Measurements from ENCODE around the gene CAPG.
A peak's percentile ranks its signal among the peaks of the same experiment; 100 is the strongest.

CAPG gene, protein sequence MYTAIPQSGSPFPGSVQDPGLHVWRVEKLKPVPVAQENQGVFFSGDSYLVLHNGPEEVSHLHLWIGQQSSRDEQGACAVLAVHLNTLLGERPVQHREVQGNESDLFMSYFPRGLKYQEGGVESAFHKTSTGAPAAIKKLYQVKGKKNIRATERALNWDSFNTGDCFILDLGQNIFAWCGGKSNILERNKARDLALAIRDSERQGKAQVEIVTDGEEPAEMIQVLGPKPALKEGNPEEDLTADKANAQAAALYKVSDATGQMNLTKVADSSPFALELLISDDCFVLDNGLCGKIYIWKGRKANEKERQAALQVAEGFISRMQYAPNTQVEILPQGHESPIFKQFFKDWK

DNA sequence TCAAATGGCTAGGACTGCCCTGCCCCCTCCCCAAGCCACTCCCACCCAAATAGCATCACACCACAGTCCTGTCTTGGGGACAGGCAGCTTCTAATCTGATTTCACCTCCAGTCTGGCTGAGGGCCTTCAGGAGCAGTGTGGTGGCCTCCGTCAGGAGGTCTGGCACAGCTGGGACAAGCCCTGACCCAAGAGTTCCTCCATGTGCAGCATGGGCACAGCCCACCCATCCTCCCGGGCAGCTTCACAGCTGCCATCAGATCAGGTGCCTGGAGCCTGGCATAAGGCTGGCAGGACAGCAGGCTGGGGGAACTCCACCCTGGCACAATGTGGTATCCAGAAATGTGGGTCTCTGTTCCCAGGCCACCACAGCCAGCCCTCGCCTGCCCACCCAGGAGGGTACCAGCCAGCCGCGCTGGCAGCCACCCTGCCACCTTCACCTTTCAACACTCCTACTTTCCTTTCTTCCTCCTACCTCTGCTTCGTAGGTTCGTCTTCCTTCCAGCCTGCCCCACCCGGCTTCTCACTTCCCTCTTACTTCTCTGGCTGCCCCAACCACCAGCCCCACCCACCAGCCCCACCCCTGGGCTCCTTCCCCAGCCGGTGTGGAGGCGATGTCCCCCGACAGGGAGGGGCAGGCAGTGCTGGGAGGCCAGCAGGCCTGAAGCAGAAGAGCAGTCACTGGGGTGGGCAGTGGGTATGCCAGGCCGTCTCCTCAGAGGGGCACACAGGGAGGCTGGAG lies at the start of gene CAPG:
Gene CAPG (minus strand): TSS at position 522 of the 739 bp plus-strand sequence. CDS start 8,221 bp downstream, outside the sequence.
- DNase-seq = peak; percentile 69

DNA sequence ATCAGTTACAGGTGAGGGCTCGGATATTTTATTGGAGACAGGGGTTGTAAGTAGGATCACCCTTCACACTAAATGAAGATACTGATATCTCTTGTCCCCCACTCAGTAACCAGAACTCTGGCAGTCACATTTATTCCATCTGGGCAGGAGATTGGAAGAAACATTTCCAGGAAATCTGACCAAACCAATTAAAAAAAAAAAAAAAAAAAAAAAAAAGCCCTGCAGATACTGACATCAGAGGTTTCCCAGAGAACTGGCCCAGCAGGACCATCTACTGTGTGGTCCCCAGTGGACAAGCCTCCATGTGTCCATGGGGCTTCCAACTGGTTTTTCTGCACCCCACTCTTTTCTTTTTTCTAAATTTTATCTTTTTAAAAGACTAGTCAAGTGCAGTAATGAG lies 49.6 kb upstream of the CAPG start:
- DNase-seq = no peak
- in situ Hi-C loops (cut with MboI; ENCODE audit: low pct_unique_long_range_greater_than_20kb, low sequenced_read_pairs) = no loop called here

More for the DNA sequence above, at the start of gene CAPG:
- in situ Hi-C loops (cut with MboI; ENCODE audit: low pct_unique_long_range_greater_than_20kb, low sequenced_read_pairs) = no loop called here

DNA sequence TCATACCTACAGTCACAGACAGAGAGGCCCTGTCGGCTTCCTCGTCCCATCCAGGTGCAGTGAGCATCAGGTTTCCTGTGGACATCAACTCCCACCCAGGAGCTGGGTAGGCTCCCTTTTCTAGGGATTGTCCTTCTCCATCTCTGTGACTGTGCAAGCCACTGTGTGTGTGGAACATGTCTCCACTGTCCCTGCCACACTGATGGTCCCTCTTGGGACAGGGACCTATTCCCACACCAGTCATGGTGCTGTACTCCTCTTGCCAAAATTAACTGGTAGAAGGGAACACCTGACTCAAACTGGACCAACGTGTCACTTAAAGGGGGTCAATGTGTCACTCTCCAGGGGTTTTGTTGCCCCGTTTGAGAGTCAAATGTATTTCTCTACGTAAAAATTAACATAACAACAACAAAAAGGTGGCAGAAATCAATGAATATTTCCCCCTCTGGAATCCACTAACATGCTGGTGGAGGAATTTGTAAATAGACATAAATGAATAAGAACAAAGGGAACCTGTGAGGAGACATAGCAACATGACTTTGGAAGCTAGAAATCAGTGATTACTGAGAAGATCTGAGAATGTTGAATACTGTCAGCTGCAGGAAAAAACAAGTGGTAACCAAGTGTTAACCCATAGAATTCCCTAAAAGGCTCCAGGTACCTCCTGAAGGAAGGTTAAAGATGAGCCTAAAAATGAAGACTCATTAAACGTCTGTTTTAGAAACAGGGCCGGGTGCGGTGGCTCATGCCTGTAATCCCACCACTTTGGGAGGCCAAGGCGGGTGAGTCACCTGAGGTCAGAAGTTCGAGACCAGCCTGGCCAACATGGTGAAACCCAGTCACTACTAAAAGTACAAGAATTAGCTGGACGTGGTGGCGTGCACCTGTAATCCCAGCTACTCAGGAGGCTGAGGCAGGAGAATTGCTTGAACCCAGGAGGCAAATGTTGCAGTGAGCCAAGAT lies 48.7 kb upstream of the CAPG start:
- in situ Hi-C loops (cut with MboI; ENCODE audit: low pct_unique_long_range_greater_than_20kb, low sequenced_read_pairs) = no loop called here
- DNase-seq = no peak

DNA sequence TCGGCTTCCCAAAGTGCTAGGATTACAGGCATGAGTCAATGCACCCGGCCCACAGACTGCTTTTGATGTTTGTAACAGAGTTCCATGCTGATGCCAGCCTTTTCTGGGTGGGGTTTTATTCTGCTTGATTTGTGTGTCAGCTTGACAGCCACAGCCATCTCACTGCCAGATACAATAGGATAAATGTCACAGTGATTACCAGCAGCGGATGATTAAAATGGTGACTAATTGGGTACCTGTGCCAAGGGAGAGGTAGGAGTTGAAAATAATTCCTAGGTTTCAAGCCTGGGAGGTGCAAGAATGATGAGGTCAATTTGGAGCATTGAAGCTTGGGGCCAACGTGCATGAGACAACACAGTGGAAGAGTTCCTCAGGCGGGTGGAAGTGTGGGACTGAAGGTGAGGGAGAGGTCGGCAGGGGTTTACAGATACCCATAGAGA lies 47.7 kb upstream of the CAPG start:
- in situ Hi-C loops (cut with MboI; ENCODE audit: low pct_unique_long_range_greater_than_20kb, low sequenced_read_pairs) = no loop called here
- DNase-seq = no peak

DNA sequence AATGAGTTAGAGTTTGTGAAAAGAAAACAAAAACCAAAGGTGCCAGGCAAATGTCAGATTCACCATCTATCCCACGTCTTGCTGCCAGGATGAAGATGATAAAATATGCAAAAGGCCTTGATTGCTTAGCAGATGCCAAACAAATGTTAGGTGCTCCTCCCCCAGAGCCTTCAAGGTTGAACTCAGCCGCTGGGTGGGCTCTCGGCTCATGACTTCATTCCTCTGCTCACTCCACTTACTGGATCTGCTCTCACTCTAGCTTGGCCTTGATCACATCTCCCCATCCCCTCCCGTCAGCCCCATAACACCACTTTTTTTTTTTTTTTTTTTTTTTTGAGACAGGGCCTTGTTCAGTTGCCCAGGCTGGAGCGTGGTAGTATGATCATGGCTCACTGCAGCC lies 46.9 kb upstream of the CAPG start:
- in situ Hi-C loops (cut with MboI; ENCODE audit: low pct_unique_long_range_greater_than_20kb, low sequenced_read_pairs) = no loop called here
- DNase-seq = no peak

DNA sequence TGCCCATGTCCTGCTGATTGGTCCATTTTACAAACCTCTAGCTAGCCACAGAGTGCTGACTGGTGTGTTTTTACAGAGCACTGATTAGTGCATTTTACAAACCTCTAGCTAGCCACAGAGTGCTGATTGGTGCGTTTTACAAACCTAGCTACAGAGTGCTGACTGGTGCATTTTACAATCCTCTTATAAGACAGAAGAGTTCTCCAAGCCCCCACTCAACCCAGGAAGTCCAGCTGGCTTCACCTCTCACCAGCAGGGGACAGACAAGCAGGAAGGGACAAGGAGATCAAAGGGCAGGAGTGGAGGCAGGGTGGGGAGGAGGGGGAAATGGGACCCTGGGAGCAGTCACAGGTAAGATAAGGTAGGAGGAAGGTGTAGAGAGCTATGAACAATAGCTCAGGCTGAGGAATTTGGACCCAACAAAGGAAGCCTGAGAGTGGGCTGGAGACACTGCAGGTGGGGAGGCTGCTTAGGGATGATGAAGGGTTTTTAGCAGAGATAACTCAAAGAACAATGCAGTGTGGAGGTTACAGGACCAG lies 45.5 kb upstream of the CAPG start:
- in situ Hi-C loops (cut with MboI; ENCODE audit: low pct_unique_long_range_greater_than_20kb, low sequenced_read_pairs) = no loop called here
- no peak for DNase-seq

DNA sequence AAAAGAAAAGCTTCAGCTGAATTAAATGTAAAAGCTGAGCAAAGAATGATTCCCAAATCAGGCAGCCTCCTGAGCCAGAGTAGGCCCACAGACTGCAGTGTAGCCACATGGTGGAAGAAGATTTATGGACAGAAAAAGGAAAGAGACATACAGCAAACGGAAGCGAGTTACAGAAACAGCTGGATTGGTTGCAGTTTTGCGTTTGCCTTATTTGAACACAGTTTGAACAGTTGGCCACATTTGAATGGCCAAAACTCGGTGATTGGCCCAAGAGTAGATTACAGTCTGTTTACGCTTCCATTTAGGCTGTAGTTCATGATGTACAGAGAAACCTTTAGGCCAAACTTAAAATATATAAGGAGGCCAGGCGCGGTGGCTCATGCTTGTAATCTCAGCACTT lies 43.4 kb upstream of the CAPG start:
- in situ Hi-C loops (cut with MboI; ENCODE audit: low pct_unique_long_range_greater_than_20kb, low sequenced_read_pairs) = no loop called here
- DNase-seq = no peak

DNA sequence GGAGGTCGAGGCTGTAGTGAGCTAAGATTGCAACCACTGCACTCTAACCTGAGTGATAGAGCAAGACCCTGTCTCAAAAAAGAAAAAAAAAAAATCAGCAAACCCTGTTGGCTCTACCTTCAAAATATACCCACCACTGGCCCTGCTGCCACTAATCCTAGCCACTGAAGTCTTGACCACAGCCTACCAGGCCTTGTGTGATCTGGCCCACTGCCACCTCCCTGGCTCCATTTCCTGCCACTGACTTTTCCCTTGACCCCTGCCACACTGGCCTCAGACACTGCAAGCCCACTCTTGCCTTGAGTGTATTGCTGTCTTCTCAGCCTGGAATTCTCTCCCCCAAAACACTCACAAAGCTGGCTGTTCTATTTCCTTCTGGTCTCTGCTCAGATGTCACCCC lies 42.1 kb upstream of the CAPG start:
- in situ Hi-C loops (cut with MboI; ENCODE audit: low pct_unique_long_range_greater_than_20kb, low sequenced_read_pairs) = no loop called here
- DNase-seq = no peak

DNA sequence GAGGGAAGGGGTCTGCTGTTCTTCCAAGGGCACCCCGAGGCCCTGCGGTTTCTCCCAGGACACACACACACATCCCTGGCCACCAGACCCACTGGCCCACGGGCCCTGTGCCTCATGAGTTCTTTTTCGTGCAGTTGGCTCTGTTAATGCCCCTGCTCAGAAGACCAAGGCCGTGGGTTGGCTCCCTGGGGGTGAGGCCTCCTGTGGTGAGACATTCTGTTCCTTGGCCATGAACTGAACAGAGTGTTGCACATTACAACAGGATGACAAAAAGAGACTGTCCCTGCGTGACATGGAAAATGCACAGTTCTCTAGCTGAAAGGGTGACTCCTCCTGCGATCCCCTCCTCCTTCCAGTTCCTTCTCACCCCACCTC lies 39.0 kb upstream of the CAPG start:
- in situ Hi-C loops (cut with MboI; ENCODE audit: low pct_unique_long_range_greater_than_20kb, low sequenced_read_pairs) = no loop called here

DNA sequence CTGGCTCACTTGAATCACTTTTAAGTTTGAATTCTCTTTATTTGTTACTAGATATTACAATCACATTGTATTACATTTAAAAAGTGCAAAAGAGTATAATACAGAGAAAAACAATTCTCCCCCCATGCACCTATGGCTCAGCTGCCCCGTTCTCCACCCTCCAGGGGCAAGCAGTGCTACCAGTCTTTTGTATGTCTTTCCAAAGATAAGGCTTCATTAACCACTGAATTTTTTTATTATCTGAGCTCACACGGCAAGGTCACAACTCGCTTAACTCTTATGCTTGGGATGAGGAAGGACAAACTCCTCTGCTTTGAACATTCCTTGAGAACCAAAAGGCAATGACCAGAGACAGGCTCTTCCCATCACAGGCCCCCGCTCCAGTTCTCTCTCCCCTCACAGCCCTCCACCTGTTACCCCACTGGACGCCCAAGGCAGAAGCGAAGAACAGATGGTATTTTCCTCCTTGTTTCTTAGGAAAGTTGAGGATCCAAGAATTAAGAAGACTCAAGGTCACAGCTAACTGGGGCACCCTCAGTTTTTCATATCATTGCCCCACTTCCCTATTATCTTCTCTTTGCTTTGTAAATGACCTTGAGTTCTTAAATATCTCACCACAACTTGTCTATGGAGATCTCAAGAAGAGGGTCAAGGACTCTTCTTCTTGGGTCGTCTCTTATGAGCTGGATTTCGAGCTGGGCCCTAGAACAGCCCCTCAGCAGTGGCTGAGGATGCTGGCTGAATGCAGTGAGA lies 38.5 kb upstream of the CAPG start:
- in situ Hi-C loops (cut with MboI; ENCODE audit: low pct_unique_long_range_greater_than_20kb, low sequenced_read_pairs) = no loop called here
- DNase-seq = no peak

More for the DNA sequence above, 39.0 kb upstream of the CAPG start:
- no peak for DNase-seq

DNA sequence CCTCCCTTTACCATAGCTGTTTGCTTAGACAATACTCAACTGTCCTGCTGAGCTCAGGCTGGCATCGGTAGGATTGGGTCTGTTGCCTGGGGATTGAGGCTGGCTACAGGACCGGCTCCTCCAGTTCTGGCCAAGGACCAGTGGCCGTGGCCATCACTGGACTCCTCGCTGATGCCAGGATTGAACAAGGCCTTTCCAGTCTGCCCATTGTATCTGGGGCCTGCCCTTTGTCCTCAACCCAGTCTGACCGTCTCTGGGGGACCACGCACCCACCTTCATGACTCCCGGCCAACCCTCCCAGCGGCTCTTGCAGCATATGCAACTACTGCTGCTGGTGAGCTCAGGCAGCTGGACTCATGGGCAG lies 37.0 kb upstream of the CAPG start:
- no peak for DNase-seq
- in situ Hi-C loops (cut with MboI; ENCODE audit: low pct_unique_long_range_greater_than_20kb, low sequenced_read_pairs) = no loop called here

DNA sequence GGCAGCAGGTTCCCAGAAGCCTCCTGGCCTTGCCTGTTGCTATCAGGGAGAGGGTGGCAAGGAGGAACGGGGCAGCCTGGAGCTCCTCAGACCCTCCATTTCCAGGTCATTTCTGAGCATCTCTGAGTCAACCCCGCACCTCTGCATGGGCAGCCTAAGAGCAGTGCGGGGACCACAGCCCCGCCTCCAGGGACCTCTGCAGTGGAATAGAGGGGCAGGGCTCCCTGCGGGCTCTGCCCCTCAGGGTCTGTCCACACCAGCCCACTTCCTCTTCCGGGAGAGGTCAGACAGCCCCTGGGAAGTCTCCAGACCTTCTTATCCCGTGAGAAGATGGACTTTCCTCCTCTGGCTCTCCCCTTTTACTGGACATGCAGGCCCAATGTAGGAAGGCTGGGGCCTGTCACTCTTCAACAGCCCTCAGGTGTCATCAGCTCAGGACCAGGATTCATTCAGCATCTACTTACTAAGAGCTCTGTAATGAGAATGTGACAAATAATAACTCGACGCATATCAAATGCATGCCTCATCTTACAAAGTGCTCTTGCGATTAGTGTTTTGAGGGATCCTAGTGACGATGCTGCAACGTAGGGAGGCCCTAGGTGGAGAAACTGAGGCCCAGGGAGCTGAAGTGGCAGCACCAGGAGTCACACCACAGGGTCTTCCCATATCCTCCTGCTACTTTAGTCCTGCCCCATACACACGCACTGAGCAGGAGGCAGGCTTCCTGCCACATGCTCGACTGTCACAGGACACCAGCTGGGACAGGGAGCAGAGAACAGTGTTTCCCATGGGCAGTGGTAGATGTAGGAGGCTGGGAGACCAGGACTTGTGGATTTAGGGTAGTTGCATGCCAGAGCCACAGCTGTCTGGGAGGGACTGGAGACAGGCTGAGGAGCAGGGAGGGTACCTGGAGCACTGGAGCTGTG lies 36.4 kb upstream of the CAPG start:
- no peak for DNase-seq
- in situ Hi-C loops (cut with MboI; ENCODE audit: low pct_unique_long_range_greater_than_20kb, low sequenced_read_pairs) = no loop called here

DNA sequence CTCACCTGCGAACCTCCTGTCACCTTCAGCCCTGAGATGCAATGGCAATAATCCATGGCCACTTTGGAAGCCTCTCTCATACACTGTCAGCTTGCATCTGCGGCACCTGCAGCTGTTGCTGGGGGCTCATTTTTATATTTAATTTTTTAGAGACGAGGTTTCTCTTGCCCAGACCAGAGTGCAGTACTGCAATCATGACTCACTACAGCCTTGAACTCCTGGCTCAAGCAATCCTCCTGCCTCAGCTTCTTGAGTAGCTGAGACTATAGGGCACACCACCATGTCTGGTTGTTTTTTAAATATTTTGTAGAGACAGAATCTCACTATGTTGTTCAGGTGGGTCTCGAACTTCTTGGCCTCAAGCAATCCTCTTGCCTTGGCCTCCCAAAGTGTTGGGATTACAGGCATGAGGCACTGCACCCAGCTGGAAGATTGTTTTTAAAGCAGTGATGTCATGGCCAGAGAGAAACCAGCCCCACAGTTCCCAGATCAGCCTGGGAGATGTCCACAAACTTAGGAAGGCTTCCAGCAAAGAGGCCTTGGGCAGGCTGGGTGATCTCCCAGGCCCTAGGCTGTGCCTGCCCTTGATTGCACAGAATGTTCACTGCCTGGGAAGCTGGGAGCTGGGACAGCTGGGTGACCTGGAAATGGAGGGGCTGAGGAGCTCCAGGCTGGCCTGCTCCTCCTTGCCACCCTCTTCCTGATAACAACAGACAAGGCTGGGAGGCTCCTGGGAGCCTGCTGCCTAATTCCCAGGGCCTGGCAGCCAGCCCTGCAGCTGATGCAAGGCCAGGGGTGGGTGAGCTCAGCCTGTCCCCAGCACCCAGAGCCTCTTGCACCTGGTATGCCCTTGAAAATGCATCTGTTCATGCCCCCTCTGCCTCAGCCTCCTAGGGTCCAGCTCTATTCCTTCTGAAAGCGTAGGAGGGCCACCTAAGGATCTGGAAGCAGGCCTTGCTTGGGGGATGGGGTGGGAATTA lies 35.4 kb upstream of the CAPG start:
- in situ Hi-C loops (cut with MboI; ENCODE audit: low pct_unique_long_range_greater_than_20kb, low sequenced_read_pairs) = no loop called here
- DNase-seq = no peak

DNA sequence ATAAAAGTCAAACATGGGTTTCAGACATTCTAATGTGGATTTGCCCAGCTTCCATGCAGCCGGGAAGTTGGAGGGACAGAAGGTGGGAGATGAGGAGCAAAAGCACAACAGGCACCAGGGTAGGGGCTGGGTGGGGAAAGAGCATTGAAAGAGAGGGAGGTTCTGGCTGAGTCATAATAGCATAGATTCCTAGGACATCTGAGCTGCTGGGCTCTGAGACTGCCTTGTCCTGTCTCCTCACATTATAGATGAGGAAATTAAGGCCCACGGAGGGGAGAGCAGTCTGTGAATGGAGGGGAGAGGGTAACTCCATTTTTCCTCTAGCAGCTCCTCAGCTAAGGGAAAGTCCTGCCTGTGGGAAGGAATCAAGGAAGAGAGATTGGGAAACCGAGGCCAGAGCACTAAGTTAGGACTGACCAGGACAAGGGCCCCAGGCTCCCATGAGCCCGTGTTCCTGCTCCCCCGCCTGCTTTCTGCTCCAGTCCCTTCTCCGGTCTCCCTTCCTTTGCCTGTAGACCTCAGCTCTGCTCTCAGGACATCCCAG lies 34.5 kb upstream of the CAPG start:
- in situ Hi-C loops (cut with MboI; ENCODE audit: low pct_unique_long_range_greater_than_20kb, low sequenced_read_pairs) = no loop called here

DNA sequence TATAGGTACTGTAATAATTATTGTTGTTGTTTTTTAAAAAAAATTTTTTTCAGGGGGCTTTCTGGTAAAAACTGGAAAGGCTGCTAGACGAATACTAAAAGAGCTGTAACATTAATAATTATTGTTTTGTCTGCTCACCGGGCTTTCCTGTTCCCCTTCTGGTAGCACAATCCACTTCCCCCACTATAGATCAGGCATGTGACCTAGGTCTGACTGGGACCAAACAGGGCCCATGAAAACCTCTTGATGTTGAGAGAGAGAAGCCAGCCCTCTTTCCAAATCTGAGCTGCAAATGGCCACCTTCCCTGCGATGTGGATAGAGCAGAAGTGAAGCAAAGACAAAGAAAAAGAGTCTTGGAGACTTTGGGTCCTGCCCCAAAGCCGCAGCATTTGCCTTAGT lies 31.7 kb upstream of the CAPG start:
- peak; percentile 25 for DNase-seq
- in situ Hi-C loops (cut with MboI; ENCODE audit: low pct_unique_long_range_greater_than_20kb, low sequenced_read_pairs) = no loop called here

More for the DNA sequence above, 34.5 kb upstream of the CAPG start:
- DNase-seq = no peak

DNA sequence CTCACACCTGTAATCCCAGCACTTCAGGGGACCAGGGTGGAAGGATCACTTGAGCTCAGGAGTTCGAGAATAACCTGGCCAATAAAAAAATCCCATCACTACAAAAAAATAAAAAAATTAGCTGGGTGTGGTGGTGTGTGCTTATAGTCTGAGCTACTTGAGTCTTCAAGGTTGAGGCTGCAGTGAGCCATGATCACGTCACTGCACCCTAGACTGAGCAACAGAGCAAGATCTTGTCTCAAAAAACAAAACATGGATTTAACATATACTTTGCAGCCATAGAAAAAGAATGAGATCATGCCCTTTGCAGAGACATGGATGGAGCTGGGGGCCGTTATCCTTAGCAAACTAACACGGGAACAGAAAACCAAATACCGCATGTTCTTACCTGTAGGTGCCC lies 30.6 kb upstream of the CAPG start:
- in situ Hi-C loops (cut with MboI; ENCODE audit: low pct_unique_long_range_greater_than_20kb, low sequenced_read_pairs) = no loop called here
- DNase-seq = no peak
